Measurements from ENCODE around the gene CRYBG2.

CRYBG2 gene

GRCh38 chr1:26370591-26371382 is 16.9 kb upstream of the CRYBG2 start:
- FAIRE-seq (no peak), DNase-seq (ENCODE audit: low spot score) (no peak)

- DNase-seq (ENCODE audit: low spot score) (no peak), FAIRE-seq (no peak)
These were observed 14.6 kb upstream of the CRYBG2 start for GRCh38 chr1:26368486-26368885.

- no peak for DNase-seq (ENCODE audit: low spot score)
- no peak for FAIRE-seq
These were observed 14.1 kb upstream of the CRYBG2 start for GRCh38 chr1:26368006-26368405.

GRCh38 chr1:26367441-26367840 is 13.5 kb upstream of the CRYBG2 start:
- no peak for FAIRE-seq

GRCh38 chr1:26364956-26365355 is 11.0 kb upstream of the CRYBG2 start:
- DNase-seq (ENCODE audit: low spot score), result no peak
- no peak for FAIRE-seq

More at GRCh38 chr1:26367441-26367840, 13.5 kb upstream of the CRYBG2 start:
- no peak for DNase-seq (ENCODE audit: low spot score)

- FAIRE-seq, result no peak
- DNase-seq (ENCODE audit: low spot score), result peak; percentile 82
These were observed 9.9 kb upstream of the CRYBG2 start for GRCh38 chr1:26363549-26364448.

- FAIRE-seq (no peak), DNase-seq (ENCODE audit: low spot score) (no peak)
These were observed 8.4 kb upstream of the CRYBG2 start for GRCh38 chr1:26362331-26362730.

GRCh38 chr1:26361605-26362122 is 7.7 kb upstream of the CRYBG2 start:
- no peak for DNase-seq (ENCODE audit: low spot score)
- FAIRE-seq, result no peak

- FAIRE-seq (no peak), DNase-seq (ENCODE audit: low spot score) (no peak)
These were observed 7.1 kb upstream of the CRYBG2 start for GRCh38 chr1:26360807-26361604.

- DNase-seq (ENCODE audit: low spot score), result no peak
- no peak for FAIRE-seq
These were observed 6.3 kb upstream of the CRYBG2 start for GRCh38 chr1:26359981-26360806.

GRCh38 chr1:26358411-26359384 is 4.8 kb upstream of the CRYBG2 start:
- DNase-seq (ENCODE audit: low spot score), result peak; percentile 42
- no peak for FAIRE-seq

- DNase-seq (ENCODE audit: low spot score) (no peak), FAIRE-seq (no peak)
These were observed 3.2 kb upstream of the CRYBG2 start for GRCh38 chr1:26357121-26357602.

GRCh38 chr1:26356106-26356505 is 2.2 kb upstream of the CRYBG2 start:
- FAIRE-seq (no peak), DNase-seq (ENCODE audit: low spot score) (no peak)

GRCh38 chr1:26354972-26355371 is 1.0 kb upstream of the CRYBG2 start:
- DNase-seq (ENCODE audit: low spot score) (no peak), FAIRE-seq (no peak)

- FAIRE-seq (no peak), DNase-seq (ENCODE audit: low spot score) (no peak)
These were observed 595 bp downstream of the CRYBG2 start for GRCh38 chr1:26353210-26353859.

- FAIRE-seq, result peak; percentile 23
- no peak for DNase-seq (ENCODE audit: low spot score)
These were observed 1.6 kb downstream of the CRYBG2 start for GRCh38 chr1:26352338-26352679.

GRCh38 chr1:26351590-26352337 is 2.2 kb downstream of the CRYBG2 start:
- DNase-seq (ENCODE audit: low spot score), result peak; percentile 52
- peak; percentile 42 for FAIRE-seq

Data from urothelium cell line (cell line).